HG02852 (cell line): ENCODE results near the gene KCNK2.

Experiments
- ATAC-seq: cut with Tn5 transposase; IDR thresholded peaks from one replicate; pipeline ENCODE4 v1.9.1; 2021; ENCODE audit warnings: mild to moderate bottlenecking, moderate library complexity; ENCODE audit not compliant: unreplicated experiment

The KCNK2 gene, protein sequence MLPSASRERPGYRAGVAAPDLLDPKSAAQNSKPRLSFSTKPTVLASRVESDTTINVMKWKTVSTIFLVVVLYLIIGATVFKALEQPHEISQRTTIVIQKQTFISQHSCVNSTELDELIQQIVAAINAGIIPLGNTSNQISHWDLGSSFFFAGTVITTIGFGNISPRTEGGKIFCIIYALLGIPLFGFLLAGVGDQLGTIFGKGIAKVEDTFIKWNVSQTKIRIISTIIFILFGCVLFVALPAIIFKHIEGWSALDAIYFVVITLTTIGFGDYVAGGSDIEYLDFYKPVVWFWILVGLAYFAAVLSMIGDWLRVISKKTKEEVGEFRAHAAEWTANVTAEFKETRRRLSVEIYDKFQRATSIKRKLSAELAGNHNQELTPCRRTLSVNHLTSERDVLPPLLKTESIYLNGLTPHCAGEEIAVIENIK

GRCh38 chr1:215082532-215083382 is at the start of gene KCNK2:
TSS of gene KCNK2 (plus strand) at chr1:215082737. CDS start at chr1:215083386, 649 bp downstream.
- no peak for ATAC-seq

DNA sequence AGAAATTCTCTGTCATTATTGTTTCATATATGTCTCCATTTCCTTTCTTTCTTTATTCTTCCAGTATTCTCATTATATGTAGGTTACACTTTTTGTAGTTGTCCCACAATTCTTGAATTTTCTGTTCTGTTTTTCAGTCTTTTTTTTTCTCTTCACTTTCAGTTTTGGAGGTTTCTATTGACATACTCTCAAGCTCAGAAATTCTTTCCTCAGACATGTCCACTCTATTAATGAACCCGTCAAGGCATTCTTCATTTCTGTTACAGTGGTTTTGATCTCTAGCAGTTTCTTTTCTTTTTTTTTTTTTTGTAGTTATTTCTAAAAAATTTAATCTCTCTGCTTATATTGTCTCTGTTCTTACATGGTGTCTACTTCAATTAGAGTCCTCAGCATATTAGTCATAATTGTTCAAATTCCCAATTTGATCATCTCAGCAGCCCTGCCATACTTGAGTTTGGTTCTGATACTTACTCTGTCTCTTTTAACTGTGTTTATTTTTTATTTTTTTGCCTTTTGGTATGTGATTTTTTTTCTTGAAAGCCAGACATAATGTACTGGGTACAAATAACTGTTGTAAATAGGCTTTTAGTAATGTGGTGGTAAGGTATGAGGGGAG is 49.5 kb upstream of the KCNK2 start:
- no peak for ATAC-seq

GRCh38 chr1:215040190-215040589 is 42.3 kb upstream of the KCNK2 start:
- ATAC-seq: no peak

DNA sequence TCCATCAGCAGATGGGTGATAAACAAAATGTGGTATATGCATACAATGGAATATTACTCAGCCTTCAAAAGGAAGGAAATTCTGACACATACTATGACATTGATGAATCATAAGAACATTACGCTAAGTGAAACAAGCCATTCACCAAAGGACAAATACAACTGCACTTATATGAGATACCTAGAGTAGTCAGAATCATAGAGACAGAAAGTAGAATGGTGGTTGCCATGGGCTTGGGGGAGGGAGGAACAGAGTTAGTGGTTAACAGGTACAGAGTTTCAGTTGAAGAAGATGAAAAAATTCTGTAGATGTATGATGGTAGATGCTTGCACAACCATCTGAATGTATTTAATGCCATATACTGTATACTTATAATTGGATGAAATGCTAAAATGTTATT is 39.1 kb upstream of the KCNK2 start:
- no peak for ATAC-seq

DNA sequence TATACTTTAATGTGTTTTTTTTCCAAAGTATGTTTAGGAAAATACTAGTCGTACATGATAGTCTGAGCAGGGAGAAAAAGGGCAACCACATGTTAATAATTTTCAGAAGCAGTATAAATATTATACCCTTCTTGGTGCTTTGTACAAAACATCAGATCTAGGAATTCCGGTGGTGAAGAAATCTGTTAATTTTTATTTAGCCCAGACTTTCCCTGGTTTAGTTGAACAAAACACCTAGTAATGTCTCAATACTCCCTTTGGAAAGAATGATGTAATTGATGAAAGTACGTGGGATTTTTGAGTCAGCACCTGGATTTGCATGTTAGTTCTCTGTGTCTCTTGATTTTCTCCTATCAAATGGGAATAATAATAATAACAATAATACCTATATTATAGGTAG is 38.4 kb upstream of the KCNK2 start:
- ATAC-seq: no peak

- ATAC-seq: no peak
Observed at GRCh38 chr1:215045698-215046308, 36.7 kb upstream of the KCNK2 start.

GRCh38 chr1:215052256-215053015 is 30.1 kb upstream of the KCNK2 start:
- no peak for ATAC-seq

GRCh38 chr1:215054266-215054665 is 28.3 kb upstream of the KCNK2 start:
- no peak for ATAC-seq

DNA sequence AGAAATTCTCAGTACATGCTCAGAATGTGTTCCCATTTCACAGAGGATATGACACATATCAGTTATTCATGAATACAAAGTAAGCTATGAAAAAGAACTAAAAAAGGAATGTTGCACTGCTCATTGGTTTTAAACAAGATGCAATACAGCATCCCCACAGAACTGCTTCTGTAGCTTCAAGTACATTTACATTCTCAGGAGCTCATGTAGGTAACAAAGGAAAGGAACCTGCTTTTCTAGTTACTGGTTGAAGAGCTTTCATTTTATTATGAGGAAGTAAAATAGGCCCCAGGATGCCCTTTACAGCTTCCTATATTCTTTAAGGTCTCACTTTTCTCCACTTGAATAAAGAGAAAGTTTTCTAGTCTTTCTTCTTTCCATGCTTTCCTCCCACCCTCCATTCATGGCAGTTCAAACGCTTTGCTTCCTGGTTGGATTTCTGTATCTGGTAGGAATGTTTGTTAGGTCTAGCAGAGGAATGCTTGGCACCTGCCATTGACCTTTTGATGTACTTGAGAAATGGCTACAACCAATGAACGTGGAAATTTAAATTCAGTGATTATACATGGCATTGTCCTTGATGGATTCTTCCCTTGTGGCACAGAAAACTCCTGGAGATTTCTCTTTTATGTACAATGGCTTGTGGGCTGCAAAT is 27.1 kb upstream of the KCNK2 start:
- ATAC-seq: no peak

- ATAC-seq: no peak
Observed at GRCh38 chr1:215056584-215056983, 26.0 kb upstream of the KCNK2 start.

- no peak for ATAC-seq
Observed at GRCh38 chr1:215059947-215060346, 22.6 kb upstream of the KCNK2 start.

DNA sequence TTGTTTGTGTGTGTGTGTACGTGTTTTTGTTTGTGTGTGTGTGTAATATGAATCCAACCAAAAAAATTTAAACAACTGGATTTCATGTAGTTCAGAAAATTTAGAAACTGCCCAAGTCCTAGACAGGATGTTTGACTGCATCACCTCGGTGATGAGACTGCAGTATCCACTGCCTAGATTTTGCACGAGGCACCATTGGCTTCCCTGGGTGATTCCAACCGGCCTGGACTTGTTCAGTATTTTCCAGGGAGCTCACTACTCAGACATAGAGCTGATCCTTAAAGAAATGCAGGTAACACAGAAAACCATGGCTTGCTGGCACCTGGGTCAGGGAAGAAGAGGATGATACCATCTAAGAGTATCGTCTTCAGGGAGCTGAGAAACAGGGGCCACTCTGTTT is 18.2 kb upstream of the KCNK2 start:
- ATAC-seq: no peak

GRCh38 chr1:215071078-215071477 is 11.5 kb upstream of the KCNK2 start:
- ATAC-seq: no peak

DNA sequence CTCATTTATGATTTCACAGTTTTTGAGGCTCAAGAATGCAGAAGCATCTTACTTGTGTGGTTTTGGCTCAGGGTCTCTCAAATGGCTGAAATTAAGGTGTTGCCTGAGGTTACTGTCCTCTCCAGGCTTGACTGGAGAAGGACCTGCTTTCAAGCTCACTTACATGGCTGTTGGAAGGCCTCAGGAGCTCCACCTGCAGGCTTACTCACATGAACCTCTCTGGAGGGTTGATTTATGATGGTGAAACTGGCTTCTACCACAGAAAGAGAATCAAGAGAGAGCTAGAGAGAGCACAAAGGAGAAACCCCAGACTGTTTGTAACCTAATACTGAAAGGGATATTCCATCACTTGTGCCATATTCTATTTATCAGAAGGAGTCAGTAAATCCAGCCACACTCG is 6.2 kb upstream of the KCNK2 start:
- ATAC-seq: peak; percentile 79

DNA sequence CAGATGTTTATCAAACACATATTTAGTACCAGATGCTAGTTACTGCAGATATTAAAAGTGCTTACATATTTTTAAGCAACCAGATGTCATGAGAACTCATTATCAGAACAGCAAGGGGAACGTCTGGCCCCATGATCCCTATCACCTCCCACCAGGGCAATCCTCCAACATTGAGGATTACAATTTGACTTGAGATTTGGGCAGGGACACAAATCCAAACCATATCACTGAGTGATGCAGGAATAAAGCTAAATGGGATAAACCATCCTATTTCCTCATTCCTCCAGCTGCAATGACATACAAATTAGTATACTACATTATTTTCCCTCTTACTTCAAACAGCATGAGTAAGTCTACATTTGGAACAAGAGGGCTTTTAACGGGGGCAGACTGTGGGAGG is 3.1 kb upstream of the KCNK2 start:
- no peak for ATAC-seq

- no peak for ATAC-seq
Observed at GRCh38 chr1:215081661-215082531, 641 bp upstream of the KCNK2 start.

- ATAC-seq: no peak
Observed at GRCh38 chr1:215083383-215083961, 935 bp downstream of the KCNK2 start.

- no peak for ATAC-seq
Observed at GRCh38 chr1:215084621-215085020, 2.1 kb downstream of the KCNK2 start.

GRCh38 chr1:215087603-215088002 is 5.1 kb downstream of the KCNK2 start:
- no peak for ATAC-seq
